Fibroblast of skin of right biceps (primary cell): ENCODE data around the gene ZBTB34.

Experiments used
- DNase-seq: peaks from one replicate; pipeline ENCODE4 v3.0.0-alpha.2; 2013

The ZBTB34 gene

DNA sequence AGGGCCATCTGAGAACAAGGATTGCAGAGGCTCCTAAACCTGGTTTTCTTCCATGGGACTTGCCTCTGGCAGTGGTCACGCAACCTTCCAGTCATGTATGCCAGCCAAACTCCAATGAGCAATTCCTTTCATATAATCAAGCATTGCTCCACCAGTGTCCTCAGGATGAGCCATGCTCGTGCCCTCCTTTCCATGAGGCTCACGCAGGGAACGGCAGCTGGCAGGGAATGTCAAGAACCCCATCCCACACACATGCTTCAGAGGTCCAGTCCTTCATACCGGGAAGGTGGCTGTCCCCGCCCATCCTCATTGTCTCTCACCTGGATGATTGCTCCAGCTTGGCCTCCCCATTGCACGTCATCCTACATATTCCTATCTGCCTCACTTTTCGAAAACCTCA is 13.4 kb upstream of the ZBTB34 start:
- no peak for DNase-seq

DNA sequence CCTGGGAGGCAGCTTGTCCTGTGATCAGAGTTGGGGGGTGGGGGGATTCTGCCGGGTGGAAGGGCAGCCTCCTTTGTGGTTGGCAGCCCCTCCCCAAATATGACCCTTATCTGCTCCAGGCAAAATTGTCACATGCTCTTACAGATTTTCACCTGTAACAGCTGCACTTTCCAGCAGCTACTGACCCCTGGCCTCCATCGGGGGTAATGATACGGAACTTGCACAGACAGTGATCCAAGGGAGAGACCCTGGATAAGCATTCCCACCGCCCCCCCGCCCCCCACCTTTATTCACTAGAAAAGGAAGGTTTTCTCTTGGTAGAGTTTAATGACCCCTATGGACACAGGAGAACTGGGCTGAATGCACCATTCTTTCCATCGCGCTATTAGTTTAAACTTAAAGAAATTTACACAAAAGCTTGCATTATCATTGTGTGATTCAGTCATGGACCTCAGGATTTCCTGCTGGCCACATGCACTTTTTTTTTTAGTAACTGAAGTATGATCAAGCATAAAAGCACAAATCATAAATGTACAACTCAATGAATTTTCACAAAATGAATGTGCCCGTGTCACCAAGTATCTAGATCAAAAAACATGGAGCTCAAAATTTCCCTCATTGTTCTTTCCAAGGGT is 10.7 kb upstream of the ZBTB34 start:
- DNase-seq, result no peak

DNA sequence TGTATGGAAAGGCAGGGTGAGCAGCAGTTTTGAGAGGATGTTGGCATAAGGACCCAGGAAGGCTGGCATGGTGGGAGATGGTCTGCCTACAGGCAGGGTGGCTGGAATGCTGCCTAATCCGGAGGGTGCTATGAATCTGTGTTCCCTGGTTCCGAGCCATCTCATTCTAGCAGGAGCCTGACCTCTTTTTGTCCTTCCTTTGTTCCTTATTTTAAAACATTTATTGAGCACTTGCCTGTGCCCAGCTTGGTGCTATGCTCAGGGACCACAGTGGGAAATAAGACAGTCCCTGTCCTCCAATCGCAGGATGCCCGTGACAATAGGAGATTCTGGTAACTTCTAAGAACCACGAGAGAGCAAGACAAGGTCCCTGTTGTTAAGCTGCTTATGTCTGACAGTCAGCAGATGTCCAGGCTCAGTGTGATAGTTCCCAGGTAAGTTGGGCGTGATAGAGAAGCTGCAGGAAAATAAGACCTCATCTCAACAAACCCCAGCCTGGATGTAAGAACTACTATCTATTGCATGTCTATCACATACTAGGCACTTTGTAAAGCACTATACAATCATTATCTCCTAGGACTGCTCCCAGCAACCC is 9.1 kb upstream of the ZBTB34 start:
- no peak for DNase-seq

DNA sequence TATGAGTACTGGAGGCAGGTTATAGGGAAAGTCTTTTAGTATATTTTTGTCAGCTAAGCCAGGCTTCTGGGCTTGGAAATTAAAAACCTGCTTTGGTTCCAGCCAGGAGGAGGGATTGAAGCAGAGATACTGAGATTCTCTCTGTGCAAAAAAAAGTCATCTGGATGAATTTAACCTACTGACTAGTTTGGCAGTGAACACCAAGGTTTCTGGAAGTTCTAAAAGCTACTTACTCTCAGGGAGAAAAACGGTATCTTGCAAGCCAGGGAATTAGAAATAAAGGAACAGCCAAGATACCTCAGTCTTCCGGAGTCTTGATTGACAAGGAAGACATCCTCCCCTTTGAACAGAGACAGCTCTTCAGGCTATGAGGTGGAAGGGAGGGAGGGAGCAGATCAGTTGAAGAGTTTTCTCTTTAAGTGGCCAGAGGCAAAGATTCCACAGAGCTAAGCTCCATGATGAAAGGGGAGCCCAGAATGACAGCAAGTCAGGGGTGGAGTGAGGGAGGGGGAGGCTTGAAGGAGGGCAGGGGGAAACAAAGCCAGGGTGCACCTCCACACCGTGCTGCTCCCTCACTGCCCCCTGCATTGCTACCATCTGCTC is 8.3 kb upstream of the ZBTB34 start:
- no peak for DNase-seq

DNA sequence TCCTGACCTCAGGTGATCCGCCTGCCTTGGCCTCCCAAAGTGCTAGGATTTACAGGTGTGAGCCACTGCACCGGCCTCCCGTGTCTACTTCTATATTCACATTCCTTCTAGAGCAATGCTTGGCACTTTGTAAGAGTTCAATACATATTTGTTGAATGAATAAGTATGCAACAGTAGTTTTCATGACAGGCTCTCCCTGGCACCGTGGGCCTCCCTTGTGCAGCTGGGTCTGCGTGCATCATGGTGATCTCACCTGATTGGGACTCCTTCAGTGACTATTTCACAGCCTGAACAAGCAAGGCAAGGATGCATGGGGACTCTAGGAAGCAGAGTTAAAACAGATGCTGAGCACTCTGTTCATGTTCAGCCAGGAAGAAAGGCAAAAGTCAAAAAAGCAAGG is 6.8 kb upstream of the ZBTB34 start:
- peak; percentile 59 for DNase-seq

DNA sequence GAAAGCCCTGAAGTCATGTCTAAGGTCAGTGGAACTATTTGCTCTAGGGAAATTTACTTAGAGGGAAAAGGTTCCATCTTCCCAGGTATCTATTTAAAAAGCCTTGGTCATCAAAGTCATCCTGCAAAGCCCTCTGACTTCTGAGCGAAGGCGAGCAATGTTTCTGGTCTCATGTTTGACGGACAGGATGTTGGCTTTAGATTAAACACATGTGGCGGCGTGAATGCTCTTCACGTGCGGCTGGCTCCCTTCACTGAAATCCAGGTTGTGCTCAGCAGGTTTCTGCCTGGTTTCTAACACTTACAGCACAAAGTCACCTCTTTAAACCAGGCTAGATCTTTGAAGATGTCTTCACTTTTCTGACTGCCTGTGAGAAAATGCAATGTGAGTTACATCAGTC is 5.7 kb upstream of the ZBTB34 start:
- no peak for DNase-seq

DNA sequence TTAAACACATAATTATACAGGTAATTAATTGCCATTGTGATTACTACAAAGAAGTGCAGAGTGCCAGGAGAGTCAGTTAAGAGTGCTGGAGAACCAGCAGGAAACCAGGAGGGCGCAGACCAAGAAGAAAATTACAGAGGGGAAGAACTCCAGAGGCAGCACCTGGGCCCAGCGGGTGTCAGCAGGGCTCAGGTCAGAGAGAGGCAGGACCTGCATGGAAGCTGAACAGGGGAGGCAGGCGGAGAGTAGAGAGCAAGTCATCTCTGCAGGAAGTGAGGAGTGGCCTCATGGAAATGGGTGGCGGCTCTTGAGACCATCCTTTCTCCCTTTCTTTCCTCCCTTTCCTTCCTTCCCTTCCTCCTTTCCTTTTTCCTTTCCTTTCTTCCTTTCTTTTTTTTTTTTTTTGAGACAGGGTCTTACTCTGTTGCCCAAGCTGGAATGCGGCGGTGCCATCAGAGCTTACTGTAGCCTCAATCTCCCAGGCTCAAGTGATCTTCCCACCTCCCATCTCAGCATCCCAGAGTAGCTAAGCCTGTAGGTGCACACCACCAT is 4.0 kb upstream of the ZBTB34 start:
- no peak for DNase-seq

DNA sequence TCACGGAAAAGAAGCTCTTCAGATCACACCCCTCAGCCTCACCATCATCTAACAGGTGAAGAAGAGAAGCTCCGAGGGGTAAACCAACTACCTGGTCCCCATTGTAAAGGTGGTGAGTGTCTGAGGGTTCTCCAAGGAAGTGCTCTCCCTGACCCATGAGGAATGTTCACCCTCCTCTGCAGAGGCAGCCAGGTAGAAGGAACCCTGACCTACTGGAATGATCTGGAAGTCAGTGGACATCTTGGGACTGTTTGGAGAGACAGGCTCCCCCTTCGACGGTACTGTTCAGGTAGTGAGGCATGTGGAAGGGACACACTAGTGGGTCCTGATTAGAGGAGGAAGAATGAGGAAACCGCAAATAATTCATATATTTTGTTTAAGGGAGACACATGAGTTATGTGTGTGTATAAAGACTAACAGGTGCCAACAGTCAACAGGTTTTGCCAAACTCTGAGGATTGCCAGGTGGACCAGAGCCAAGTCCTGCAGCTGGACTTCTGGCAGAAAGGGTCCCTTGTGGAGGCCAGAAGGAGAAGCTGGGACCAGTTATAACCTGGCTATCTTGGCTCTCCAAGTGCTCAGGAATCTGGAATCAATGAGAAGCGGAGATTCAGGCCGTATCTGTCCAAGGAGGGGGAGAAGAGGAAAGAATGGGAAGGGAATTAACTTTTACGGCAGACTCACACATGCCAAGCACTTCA is 3.0 kb upstream of the ZBTB34 start:
- no peak for DNase-seq

DNA sequence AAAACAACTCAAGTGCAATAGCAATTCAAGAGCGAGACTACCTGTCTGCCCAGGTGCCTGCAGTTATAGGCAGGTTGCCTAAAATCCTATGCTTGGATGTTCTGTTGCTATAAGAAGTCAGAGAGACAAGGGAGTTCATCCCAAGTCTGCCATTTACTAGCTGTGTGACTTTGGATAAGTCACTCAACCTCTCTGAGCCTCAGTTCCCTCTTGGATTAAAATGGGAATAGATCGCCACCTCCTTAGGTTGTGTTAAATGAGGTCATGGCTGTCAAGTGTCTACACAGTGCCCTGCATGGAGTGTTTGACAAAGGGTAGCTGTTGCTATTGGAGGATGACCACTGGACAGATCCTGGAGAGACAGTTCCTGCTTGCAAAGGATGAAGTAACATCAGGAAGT is 1.3 kb upstream of the ZBTB34 start:
- DNase-seq, result no peak

DNA sequence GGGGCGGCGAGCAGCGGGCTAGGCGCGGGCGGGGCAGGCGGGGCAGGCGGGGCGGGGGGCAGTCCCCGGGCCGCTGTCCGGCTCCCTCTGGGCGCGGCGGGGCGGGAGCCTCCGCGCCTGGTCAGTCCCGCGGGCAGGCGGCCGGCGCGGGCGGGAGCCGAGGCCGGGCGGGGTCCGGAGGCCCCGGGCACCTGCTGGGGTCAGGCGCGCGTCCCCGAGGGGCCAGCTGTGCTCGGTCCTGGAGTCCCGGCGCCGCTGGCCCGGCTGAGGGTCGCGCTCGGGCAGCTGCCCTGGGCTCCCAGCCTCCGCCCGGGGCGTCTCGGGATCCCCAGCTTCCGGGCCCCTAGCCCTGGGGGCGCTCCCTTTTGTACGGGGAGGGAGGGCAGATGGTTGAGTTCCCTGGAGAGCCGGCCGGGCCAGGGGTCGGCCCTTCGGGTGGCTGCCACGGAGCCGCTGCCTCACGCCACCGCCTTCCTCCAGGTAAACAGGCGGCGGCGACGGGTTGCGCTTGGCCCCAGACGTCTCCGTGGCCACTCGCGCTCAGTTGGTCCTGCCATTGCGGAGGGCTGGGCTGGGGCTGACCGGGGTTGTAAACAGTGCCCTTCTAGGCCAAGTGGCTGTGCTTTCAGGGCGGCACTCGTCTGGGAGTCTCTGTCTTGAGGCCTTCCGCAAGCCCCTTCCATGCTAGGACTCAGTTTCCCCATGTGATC is 473 bp downstream of the ZBTB34 start:
- DNase-seq, result no peak

DNA sequence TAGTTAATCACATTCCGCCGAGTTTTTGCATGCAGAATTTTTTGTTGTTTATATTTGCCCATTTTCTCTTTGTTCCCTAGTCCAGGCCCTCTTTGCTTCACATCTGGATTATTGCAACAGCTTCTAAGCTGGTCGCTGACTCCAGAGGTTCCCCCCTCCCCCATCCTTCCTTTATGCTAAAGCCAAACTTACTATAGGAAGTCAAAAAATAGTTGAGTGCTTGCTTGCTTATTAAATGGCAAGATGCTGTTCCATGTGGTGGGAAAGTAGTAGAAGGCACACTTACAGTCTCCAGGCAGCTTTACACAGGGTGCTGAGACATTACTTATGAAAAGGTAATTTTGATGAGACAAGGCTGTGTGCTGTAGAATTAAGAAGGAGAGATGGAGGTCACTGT is 1.3 kb downstream of the ZBTB34 start:
- peak; percentile 33 for DNase-seq

DNA sequence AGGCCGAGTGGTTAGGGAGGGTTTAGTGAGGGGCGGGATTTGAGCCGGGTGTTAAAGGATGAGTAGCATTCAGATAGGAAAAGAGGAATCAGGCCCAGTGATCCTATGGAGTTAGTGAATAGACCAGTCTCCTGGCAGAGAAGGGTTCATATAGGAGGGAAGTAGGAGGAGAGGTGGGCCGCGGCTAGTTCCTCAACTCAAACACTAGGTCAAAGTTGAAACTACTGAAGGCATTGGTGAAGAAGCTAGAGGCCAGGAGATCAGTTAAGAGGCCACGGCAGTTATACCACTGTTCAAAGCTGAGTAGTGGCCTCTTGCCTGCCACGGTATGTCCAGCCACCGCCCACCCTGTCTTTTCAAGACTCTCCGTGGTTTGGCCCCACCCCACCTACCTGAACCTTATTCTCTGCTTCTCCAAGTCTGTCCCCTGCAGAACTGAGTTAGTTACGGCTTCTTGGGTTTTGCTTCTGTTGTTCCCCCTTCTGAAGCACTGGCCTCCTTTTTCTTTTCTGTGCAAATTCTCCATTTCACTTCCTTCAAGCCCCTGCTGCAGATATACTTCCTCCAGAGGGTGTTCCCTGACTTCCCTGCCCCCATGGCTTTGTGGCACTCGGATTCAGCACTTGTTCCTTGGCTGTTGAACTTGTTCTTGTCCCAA is 1.8 kb downstream of the ZBTB34 start:
- no peak for DNase-seq

DNA sequence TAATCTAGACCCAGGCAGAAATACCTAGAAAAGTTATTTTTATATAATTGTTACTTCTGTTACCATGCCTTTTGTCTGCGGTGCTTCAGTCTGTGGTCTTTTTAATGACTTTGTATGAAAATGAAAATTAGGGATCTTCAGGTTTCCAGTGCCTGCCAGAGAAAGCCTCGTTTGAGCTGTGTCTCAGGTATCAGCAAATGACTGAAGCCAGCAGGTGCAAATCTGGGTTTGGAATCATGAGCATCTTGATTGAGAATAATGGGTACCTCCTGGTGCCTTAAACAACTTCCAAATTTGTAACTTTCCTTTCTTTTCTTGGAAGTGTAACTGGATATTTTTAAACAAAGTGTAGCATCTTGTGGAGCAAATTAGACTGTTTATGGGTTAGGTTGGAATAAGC is 4.3 kb downstream of the ZBTB34 start:
- no peak for DNase-seq

DNA sequence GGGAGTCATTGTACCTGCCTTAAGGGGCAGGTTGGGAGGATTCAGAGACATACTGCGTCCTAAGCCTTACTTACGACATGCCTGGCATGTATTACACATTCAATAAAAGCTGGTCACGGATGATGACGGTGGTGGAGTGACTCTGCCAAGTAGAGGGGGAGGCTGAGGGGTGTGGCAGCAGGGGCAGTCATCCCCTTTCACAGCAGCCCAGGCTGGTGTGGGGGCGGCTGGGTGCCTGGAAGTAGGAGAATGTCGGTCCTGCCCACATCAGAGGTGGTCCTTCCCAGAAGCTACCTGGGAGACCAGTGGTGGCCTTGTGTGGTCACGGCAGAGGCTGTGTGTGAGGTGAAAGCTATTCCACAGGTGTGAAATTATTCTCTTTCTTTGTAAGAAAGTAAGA is 8.9 kb downstream of the ZBTB34 start:
- no peak for DNase-seq

DNA sequence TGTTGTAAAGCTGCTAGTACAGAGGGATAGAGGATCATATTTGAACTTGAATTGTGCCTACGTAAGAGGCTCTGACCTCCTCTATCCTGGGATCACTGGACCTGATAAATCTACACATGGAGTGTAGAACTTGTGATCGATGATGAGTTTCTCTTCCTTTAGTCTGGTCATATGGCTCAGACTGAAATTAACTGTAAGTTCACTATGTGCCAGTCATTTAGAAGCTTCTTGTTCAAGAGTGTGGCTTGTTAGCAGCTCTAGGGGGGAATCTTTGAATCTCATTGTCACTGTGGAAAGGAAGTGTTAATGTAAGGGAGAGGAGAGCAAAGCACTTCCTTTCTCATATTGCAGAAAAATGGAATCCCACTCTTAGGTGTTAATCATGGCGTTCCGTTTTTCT is 12.1 kb downstream of the ZBTB34 start:
- DNase-seq, result no peak

DNA sequence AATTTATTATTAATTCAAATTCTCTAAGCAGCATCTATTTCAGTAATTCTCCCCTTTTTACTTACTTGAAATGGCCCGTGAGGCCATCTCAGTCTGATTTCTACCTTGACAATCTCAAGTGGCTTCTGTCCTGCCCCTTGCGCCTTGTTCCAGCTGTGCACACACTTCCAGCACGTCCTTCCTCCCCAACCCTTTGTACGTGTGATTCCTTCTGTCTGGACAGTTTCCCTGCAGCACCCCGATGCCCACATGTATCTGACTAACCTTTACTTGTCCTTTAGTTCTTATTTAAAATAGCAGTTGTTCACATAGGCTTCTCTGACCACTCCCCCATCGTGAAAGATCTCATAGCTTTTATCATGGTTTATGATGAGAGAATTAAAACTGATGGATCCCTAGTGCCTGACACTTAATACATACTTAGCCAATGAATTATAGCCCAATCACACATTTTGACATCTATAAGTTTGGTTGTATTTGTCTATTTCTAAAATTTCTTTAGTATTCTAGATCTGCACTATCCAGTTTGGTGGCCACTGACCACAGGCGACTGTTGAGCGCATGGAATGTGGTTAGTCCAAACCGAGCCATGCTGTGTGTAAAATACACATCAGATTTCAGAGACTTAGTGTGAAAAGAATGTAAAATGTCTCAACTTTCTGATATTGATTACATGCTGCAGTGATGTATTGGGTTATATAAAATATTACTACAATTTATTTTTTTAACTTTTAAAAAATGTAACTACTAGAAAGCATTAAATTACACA is 14.3 kb downstream of the ZBTB34 start:
- DNase-seq, result no peak

DNA sequence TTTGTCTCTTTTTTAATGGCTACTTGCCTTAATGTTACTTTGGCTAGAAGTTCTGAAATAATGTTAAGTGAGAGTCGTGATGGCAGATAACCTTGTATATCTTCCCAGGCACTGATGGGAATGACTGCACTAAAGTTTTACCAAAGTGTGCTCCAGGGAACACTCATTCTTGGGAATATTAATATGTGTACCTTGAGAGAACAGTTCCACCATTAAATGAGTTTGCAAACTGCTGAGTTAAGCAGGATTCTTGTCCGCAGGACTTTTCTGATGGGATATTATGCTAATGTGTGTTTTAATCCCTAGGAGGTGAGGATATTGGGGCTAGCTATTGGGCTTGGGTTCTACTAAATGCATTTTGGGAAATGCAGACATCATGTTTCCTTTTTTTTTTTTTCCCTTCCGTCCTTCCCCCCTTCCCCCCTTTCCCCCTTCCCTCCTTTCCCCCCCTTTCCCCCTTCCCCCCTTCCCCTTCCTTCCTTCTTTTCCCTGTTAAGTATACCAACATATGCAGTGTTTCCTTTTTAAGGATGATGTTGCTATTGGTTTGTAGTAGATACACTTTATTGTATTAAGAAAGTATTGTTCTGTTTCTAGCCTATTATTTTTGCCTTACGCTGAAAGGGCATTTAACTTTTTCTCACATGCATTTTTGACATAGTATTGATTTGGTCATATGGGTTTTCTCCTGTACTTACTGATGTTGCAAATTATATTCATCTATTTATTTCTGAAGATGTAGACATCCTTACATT is 15.5 kb downstream of the ZBTB34 start:
- DNase-seq, result no peak

DNA sequence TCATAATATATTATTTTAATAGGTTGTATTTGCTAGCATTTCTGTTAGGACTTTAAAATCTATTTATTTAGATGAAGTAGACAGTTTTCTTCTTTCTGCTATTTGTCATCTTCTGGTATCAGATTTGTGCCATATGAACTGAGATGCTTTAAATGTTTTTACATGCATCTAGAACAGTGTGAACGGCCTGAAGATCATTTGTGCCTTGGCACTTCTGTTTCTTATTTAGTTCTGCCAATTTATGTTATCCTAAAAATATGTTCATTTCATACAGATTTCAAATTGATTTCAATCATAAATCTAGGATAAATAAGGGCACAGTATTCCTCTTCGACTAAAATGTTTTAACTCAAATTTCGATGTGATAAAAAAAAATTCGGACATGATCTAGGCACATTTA is 16.1 kb downstream of the ZBTB34 start:
- no peak for DNase-seq

DNA sequence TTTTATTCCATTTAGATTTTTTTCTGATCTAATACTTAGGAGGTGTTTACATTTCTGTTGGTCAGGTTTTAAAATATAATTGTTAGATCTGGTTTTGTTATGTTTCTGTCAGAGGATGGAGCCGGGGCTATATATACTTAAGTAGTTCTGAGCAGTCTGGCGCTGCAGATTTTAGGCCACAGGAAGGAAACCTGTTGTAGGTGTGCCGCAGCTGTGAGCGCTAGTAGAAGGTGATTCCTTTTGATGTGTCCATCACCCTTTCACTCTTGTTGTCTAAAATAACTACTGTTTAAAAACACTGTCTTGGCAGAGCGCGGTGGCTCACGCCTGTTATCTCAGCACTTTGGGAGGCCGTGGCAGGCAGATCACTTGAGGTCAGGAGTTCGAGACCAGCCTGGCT is 17.0 kb downstream of the ZBTB34 start:
- DNase-seq, result no peak

DNA sequence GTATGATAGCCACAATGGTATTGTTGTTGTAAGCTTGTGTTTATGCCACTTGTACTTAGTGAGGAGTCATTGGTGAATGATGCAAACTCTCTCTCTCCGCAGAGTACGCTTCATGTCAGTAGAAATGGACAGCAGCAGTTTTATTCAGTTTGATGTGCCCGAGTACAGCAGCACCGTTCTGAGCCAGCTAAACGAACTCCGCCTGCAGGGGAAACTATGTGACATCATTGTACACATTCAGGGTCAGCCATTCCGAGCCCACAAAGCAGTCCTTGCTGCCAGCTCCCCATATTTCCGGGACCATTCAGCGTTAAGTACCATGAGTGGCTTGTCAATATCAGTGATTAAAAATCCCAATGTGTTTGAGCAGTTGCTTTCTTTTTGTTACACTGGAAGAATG is 18.8 kb downstream of the ZBTB34 start:
- DNase-seq, result no peak
